SK-N-SH (cell line): ENCODE measurements around the gene EIF2B5. TPM values are rescaled to one million over a fixed set of nuclear protein-coding genes. Genes with fewer than 3 reads are reported as not detected.

ENCODE experiments used
- CTCF ChIA-PET: fragments of 300-600, 350-600 bp; formaldehyde crosslinking; extraction: SDS; loops from one replicate; lab custom pipeline; 2021; lab: Yijun Ruan, JAX
- POLR2A ChIA-PET: fragments of 350-600 bp; sonication (Branson Sonifier 250); formaldehyde crosslinking; extraction: SDS; loops from one replicate; lab custom pipeline; 2020; ENCODE audit warnings: antibody characterized with exemption, inconsistent platforms; lab: Yijun Ruan, JAX
- DNase-seq: peaks from one replicate; pipeline ENCODE4 v3.0.0; 2012
- H2AFZ ChIP-seq: fragments of 200-600 bp; sonication (generic); 2 replicates; pipeline ENCODE4 v1.8.1; 2016; ENCODE audit warnings: antibody characterized with exemption, mild to moderate bottlenecking, low read depth
- H3F3A ChIP-seq: fragments of 200-600 bp; sonication (generic); replicated peaks from 2 replicates; pipeline ENCODE3; 2016; ENCODE audit warnings: antibody characterized with exemption, mild to moderate bottlenecking; ENCODE audit not compliant: insufficient read depth
- H3K27ac ChIP-seq, 2 experiments: fragments of 200-500 bp in 1 of 2; fragments of 200-600 bp in 1 of 2; sonication (Bioruptor generic) in 1 of 2; sonication (generic), shearing (Covaris generic) in 1 of 2; 2 replicates each; pipeline versions ENCODE4 v1.5.1 to v1.6.1; 2014 to 2016; ENCODE audit warnings: low read depth in 2 of 2, inconsistent platforms in 1 of 2, low read length in 1 of 2, mild to moderate bottlenecking in 1 of 2, mixed read lengths in 1 of 2
- H3K27me3 ChIP-seq: fragments of 200-600 bp; sonication (generic), shearing (Covaris generic); 2 replicates; pipeline ENCODE4 v1.6.1; 2016; ENCODE audit warnings: mixed run types; ENCODE audit not compliant: insufficient read depth
- H3K36me3 ChIP-seq, 2 experiments: fragments of 200-500 bp in 1 of 2; fragments of 200-600 bp in 1 of 2; sonication (Bioruptor generic) in 1 of 2; sonication (generic) in 1 of 2; replicated peaks in 1 of 2; 2 replicates each; pipeline versions ENCODE3 to v1.5.1; 2014 to 2016; ENCODE audit warnings: low read length in 1 of 2, mild to moderate bottlenecking in 1 of 2; ENCODE audit not compliant: insufficient read depth in 2 of 2, control insufficient read depth in 1 of 2
- H3K4me1 ChIP-seq, 2 experiments: fragments of 200-500 bp in 1 of 2; fragments of 200-600 bp in 1 of 2; sonication (Bioruptor generic) in 1 of 2; sonication (generic), shearing (Covaris generic) in 1 of 2; 2 replicates each; pipeline versions ENCODE4 v1.5.1 to v1.6.1; 2014 to 2016; ENCODE audit warnings: low read depth in 1 of 2, low read length in 1 of 2, mixed run types in 1 of 2; ENCODE audit not compliant: insufficient read depth in 2 of 2, control insufficient read depth in 1 of 2
- H3K4me2 ChIP-seq: fragments of 200-600 bp; sonication (generic), shearing (Covaris generic); 2 replicates; pipeline ENCODE4 v1.6.1; 2017; ENCODE audit warnings: mixed run types
- H3K4me3 ChIP-seq, 2 experiments: fragments of 200-500 bp in 1 of 2; fragments of 200-600 bp in 1 of 2; sonication (Bioruptor generic) in 1 of 2; sonication (generic), shearing (Covaris generic) in 1 of 2; 2 replicates each; pipeline versions ENCODE4 v1.5.1 to v1.8.1; 2014 to 2016; ENCODE audit warnings: low read depth in 2 of 2, inconsistent platforms in 1 of 2, low read length in 1 of 2, mild to moderate bottlenecking in 1 of 2, mixed read lengths in 1 of 2, moderate library complexity in 1 of 2
- H3K79me2 ChIP-seq: fragments of 200-600 bp; sonication (generic); 2 replicates; pipeline ENCODE4 v1.8.1; 2017; ENCODE audit warnings: mild to moderate bottlenecking; ENCODE audit not compliant: insufficient read depth
- H3K9ac ChIP-seq: fragments of 200-600 bp; sonication (generic); 2 replicates; pipeline ENCODE4 v1.6.1; 2017; ENCODE audit warnings: mixed run types
- H3K9me2 ChIP-seq: fragments of 200-600 bp; sonication (generic); 2 replicates; pipeline ENCODE4 v1.6.1; 2017; ENCODE audit warnings: mixed run types
- H3K9me3 ChIP-seq: fragments of 200-600 bp; sonication (generic); 2 replicates; pipeline ENCODE4 v1.6.1; 2017; ENCODE audit warnings: mixed run types, mild to moderate bottlenecking, moderate library complexity
- H4K20me1 ChIP-seq: fragments of 200-600 bp; sonication (generic); 2 replicates; pipeline ENCODE4 v1.6.1; 2017; ENCODE audit warnings: mild to moderate bottlenecking, mixed run types; ENCODE audit not compliant: insufficient read depth
- CTCF ChIP-seq: fragments of 200-600 bp; sonication (generic); IDR thresholded peaks from 2 replicates; pipeline ENCODE4 v1.6.1; 2017; ENCODE audit warnings: antibody characterized with exemption, mild to moderate bottlenecking, moderate library complexity
- FOXJ3 ChIP-seq: sonication (generic); formaldehyde crosslinking; IDR thresholded peaks from 2 replicates; pipeline ENCODE4 v1.5.1; 2020; ENCODE audit warnings: mild to moderate bottlenecking, missing genetic modification reagents
- FOXM1 ChIP-seq: IDR thresholded peaks from 2 replicates; pipeline ENCODE4 v1.4.0; 2012; ENCODE audit warnings: low read depth, mild to moderate bottlenecking
- GABPA ChIP-seq: IDR thresholded peaks from 2 replicates; pipeline ENCODE4 v1.4.0; 2012; ENCODE audit warnings: low read depth, mild to moderate bottlenecking
- JUND ChIP-seq: IDR thresholded peaks from 2 replicates; pipeline ENCODE4 v1.4.0; 2012
- MAX ChIP-seq: IDR thresholded peaks from 2 replicates; pipeline ENCODE4 v1.4.0; 2012; ENCODE audit warnings: low read depth
- MXI1 ChIP-seq: IDR thresholded peaks from 2 replicates; pipeline ENCODE4 v1.6.1; 2012; ENCODE audit warnings: mild to moderate bottlenecking, low read depth, low read length, improper control_type of control experiment
- NFIC ChIP-seq: IDR thresholded peaks from 2 replicates; pipeline ENCODE4 v1.4.0; 2012; ENCODE audit warnings: borderline replicate concordance
- PBX3 ChIP-seq: IDR thresholded peaks from 2 replicates; pipeline ENCODE4; 2012
- RAD21 ChIP-seq: IDR thresholded peaks from 2 replicates; pipeline ENCODE4 v1.6.1; 2012; ENCODE audit warnings: mild to moderate bottlenecking, low read length
- RFX5 ChIP-seq: IDR thresholded peaks from 2 replicates; pipeline ENCODE4 v1.6.1; 2012; ENCODE audit warnings: mild to moderate bottlenecking, improper control_type of control experiment, low read length
- RXRA ChIP-seq: IDR thresholded peaks from 2 replicates; pipeline ENCODE4 v1.4.0; 2012; ENCODE audit warnings: low read depth, mild to moderate bottlenecking, borderline replicate concordance
- TCF12 ChIP-seq: IDR thresholded peaks from 2 replicates; pipeline ENCODE4 v1.4.0; 2012
- USF1 ChIP-seq: IDR thresholded peaks from 2 replicates; pipeline ENCODE4 v1.4.0; 2012; ENCODE audit warnings: low read depth, borderline replicate concordance
- ZBTB33 ChIP-seq: IDR thresholded peaks from 2 replicates; pipeline ENCODE4 v1.4.0; 2012; ENCODE audit warnings: low read depth, borderline replicate concordance
- WGBS: methylation state at CpG from one replicate; pipeline ENCODE4 v1.1.6; 2017; ENCODE audit warnings: low lambda C conversion rate; 5-methylcytosine and 5-hydroxymethylcytosine counted together
- polyA plus RNA-seq, 3 experiments: library from polyadenylated mRNA; depleted of rRNA; stranded (reverse); fragments of >200 nt; gene quantifications; 2 replicates each; pipeline ENCODE4 v1.2.3, GENCODE V29; 2012

EIF2B5 gene
- polyA plus RNA-seq, 1 of the 3 experiments (the other 2 are of a cell fraction), result 46.8 TPM

- no peak for TF ChIP-seq RFX5
- TF ChIP-seq MXI1, result no peak
- TF ChIP-seq RXRA, result no peak
- TF ChIP-seq PBX3, result no peak
- no peak for TF ChIP-seq USF1
- no peak for TF ChIP-seq RAD21
Observed at GRCh38 chr3:184164648-184165330, 29.6 kb downstream of the EIF2B5 start (continued).

GRCh38 chr3:184165543-184165942, 30.4 kb downstream of the EIF2B5 start:
- Histone ChIP-seq H3K36me3 (peaks cover 38 to 72% of the 10 kb centered on the region in 2 experiments), H3K4me2 (no peak overlapping the region), H3K9me2 (no peaks in the 10 kb centered on the region), H2AFZ (no peak overlapping the region), H4K20me1 (peaks cover 51% of the 10 kb centered on the region), H3K79me2 (peaks cover 45% of the 10 kb centered on the region), H3K27me3 (no peaks in the 10 kb centered on the region), H3K9me3 (no peaks in the 10 kb centered on the region), H3K4me3 (no peak overlapping the region), H3K9ac (no peak overlapping the region)
- CTCF ChIA-PET, result interaction anchor here (0.9 kb wide), 1 partner anchor 260 kb away, joined by 3 read pairs; no protein-coding TSS in a partner anchor
- POLR2A ChIA-PET, result no interaction called here
- TF ChIP-seq CTCF, result no peak
- no peak for TF ChIP-seq NFIC
- no peak for TF ChIP-seq ZBTB33
- TF ChIP-seq GABPA, result no peak
- TF ChIP-seq RAD21, result no peak
- no peak for TF ChIP-seq JUND
- no peak for TF ChIP-seq FOXJ3 (CRISPR knock-in tag)
- no peak for TF ChIP-seq FOXM1
- TF ChIP-seq MAX, result no peak
- no peak for TF ChIP-seq USF1
- no peak for TF ChIP-seq TCF12
- TF ChIP-seq, all 33 proteins: peak for 0
- Histone ChIP-seq H3K27ac (no peak overlapping the region), H3K4me1 (peaks cover 3% of the 10 kb centered on the region in 2 experiments; a peak in 1 of 4 replicates), H3F3A (no peaks in the 10 kb centered on the region)
- 98% methylated on average over 3 of the region's 3 CpGs for WGBS
- DNase-seq, result no peak
